Neutrophil (primary cell): ENCODE results near the gene GYS1.
"Not testable (repeated sequence)": the region's sequence is repeated elsewhere in the genome, so short reads cannot be mapped to it uniquely, and the experiment has no call there.

Source experiments
- H3K27ac ChIP-seq: fragments of 200-600 bp; sonication (generic); 2 replicates; pipeline ENCODE4 v1.5.1; 2016; ENCODE audit warnings: mild to moderate bottlenecking, moderate library complexity
- H3K27me3 ChIP-seq: fragments of 200-600 bp; sonication (generic); 2 replicates; pipeline ENCODE4 v1.6.0; 2016; ENCODE audit warnings: mild to moderate bottlenecking
- H3K36me3 ChIP-seq: fragments of 200-600 bp; sonication (generic); 2 replicates; pipeline ENCODE4 v1.5.1; 2017
- H3K4me1 ChIP-seq, 2 experiments: fragments of 200-600 bp in 1 of 2; sonication (generic) in 1 of 2; 1 replicate in 1 of 2; 2 replicates in 1 of 2; pipeline versions ENCODE4 v1.5.1 to v1.6.1; 2013 to 2016; ENCODE audit warnings: low read depth in 1 of 2, low read length in 1 of 2, mild to moderate bottlenecking in 1 of 2, moderate library complexity in 1 of 2; ENCODE audit not compliant: control insufficient read depth in 1 of 2, insufficient read depth in 1 of 2
- H3K4me3 ChIP-seq, 2 experiments: fragments of 200-600 bp in 1 of 2; sonication (generic) in 1 of 2; 1 replicate in 1 of 2; 2 replicates in 1 of 2; pipeline ENCODE4 v1.5.1; 2013 to 2016; ENCODE audit warnings: low read depth in 1 of 2, low read length in 1 of 2, mild to moderate bottlenecking in 1 of 2, moderate library complexity in 1 of 2
- H3K9me3 ChIP-seq: fragments of 200-600 bp; sonication (generic); 2 replicates; pipeline ENCODE4 v1.5.1; 2016
- TF ChIP-seq, protein P1 (sequence below): fragments of 200-600 bp; sonication (generic); IDR thresholded peaks from 2 replicates; pipeline ENCODE4 v1.5.1; 2016; ENCODE audit warnings: antibody characterized with exemption

GYS1 gene

DNA sequence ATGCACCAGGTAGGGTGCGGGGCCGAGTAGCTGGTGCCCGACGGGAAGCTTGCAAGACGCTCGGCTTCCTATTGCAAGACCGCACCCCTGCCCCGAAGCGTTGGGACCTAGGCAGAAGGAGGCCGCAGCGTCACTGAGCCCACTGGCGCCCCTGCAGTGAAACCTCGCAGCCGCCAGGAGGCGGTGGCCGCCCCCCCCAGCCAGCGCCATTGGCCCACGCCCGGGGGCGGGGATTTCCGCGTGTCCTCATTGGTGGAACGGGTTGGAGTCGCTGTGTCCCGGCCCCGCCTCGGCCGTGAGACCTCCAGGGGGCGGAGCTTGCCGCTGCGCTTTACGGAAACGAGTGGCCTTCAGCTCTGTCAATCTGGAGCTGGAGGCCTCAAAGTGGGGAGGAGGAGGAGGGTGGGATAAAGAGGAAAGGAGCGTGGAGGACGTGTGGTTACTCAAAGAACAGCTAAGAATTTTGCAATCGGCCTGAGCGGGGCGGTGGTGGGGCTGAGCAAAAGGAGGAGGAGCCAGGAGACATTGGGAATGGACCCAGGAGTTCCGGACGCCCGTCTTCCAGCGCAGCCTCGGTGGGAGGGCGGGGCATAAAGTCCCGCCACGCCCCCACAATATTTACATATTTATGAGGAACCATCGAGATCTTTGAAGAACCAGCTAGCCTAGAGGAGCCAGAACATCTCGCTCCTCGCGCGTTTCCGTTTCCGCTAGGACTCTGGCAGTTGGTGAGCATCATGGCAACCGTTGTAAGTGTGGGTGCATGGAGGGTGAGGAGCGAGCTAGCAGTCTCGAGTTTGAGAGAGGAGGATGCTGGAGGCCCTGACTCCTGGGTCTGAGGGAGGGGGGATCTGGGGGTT is at the start of gene GYS1, which contains the start of gene RUVBL2:
Gene GYS1, minus strand, starts transcription at position 135 of the 860 bp plus-strand sequence. CDS start 197 bp downstream, outside the sequence.
Gene RUVBL2, plus strand, starts transcription at position 713 of the 860 bp plus-strand sequence. Its CDS starts 25 bp downstream, at position 738.
- peak within 1 kb of the TSS; percentile 77 to 81 for H3K4me3 ChIP-seq
- TF ChIP-seq, protein P1, sequence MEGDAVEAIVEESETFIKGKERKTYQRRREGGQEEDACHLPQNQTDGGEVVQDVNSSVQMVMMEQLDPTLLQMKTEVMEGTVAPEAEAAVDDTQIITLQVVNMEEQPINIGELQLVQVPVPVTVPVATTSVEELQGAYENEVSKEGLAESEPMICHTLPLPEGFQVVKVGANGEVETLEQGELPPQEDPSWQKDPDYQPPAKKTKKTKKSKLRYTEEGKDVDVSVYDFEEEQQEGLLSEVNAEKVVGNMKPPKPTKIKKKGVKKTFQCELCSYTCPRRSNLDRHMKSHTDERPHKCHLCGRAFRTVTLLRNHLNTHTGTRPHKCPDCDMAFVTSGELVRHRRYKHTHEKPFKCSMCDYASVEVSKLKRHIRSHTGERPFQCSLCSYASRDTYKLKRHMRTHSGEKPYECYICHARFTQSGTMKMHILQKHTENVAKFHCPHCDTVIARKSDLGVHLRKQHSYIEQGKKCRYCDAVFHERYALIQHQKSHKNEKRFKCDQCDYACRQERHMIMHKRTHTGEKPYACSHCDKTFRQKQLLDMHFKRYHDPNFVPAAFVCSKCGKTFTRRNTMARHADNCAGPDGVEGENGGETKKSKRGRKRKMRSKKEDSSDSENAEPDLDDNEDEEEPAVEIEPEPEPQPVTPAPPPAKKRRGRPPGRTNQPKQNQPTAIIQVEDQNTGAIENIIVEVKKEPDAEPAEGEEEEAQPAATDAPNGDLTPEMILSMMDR: peak; percentile 100
- H3K36me3 ChIP-seq: peaks cover 25% of the 10 kb centered on the region
- H3K4me1 ChIP-seq: peaks cover 39 to 40% of the 10 kb centered on the region in 2 experiments
- H3K27ac ChIP-seq: peak within 1 kb of the TSS; percentile 90
- no peaks in the 10 kb centered on the region for H3K9me3 ChIP-seq
- no peaks in the 10 kb centered on the region for H3K27me3 ChIP-seq

DNA sequence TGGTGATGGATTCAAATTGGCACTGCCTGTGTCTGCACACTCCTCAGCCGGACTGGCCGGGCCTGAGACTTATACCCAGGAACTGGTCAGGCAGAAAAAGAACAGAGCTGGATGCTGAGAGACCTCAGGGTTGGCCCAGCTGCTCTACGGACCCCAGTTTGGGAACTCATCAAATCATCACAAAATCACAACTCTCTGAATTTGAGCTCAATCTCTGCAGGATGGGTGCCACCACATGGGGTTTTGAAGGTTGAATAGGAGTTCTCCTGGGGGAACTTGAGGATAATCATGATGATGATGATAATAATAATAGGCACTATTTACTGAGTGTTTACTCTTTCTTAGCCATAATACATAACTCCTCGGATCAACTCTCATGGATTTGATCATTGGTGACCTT is 49.6 kb upstream of the GYS1 start:
- not testable (repeated sequence) for H3K4me1 ChIP-seq, H3K27ac ChIP-seq, H3K36me3 ChIP-seq, H3K9me3 ChIP-seq, H3K4me3 ChIP-seq, H3K27me3 ChIP-seq

DNA sequence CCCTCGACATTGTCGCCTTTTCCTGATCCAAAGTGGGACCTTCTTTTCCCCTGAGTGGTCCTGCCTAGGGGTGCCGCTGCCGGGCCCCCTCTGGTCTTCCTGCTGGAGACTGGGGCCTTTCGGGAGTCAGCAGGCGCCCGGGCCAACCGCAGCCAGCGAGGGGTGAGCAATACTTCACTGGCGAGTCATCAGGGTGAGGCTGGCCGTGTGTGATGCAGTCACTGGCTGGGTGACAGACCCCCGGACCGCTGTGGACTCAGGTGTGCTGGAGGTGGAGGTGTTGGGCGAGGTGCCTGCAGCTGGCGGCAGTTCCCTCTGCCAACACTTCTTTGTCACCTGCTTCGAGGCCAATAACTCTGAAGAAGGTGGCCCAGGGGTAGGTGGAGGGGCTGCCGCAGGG is 49.1 kb upstream of the GYS1 start:
- no peaks in the 10 kb centered on the region for H3K9me3 ChIP-seq
- no peaks in the 10 kb centered on the region for H3K4me1 ChIP-seq
- H3K27ac ChIP-seq: no peak overlapping the region
- no peaks in the 10 kb centered on the region for H3K36me3 ChIP-seq
- no peaks in the 10 kb centered on the region for H3K27me3 ChIP-seq
- TF ChIP-seq, protein P1: no peak
- H3K4me3 ChIP-seq: no peak overlapping the region

DNA sequence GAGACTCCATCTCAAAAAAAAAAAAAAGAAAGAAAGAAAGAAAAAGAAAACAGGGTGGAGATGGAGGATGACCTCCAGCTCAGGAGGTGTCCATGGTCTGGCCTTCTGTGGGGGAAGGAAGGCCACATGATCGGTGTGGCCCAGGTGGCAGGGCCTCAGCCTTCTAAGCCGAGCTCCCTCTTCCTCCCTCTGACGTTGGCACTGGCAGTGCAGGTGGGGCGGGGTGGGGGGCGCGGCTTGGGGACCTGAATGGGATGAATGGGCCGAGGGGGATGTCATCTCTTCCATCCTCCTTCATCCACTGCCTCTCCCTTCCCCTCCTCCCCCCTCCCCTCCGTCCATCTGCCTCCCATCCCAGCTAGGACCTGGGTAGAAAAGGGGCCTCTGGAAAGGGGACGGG is 46.6 kb upstream of the GYS1 start:
- H3K27ac ChIP-seq, H3K9me3 ChIP-seq, H3K36me3 ChIP-seq, H3K4me1 ChIP-seq, H3K27me3 ChIP-seq, H3K4me3 ChIP-seq: not testable (repeated sequence)

DNA sequence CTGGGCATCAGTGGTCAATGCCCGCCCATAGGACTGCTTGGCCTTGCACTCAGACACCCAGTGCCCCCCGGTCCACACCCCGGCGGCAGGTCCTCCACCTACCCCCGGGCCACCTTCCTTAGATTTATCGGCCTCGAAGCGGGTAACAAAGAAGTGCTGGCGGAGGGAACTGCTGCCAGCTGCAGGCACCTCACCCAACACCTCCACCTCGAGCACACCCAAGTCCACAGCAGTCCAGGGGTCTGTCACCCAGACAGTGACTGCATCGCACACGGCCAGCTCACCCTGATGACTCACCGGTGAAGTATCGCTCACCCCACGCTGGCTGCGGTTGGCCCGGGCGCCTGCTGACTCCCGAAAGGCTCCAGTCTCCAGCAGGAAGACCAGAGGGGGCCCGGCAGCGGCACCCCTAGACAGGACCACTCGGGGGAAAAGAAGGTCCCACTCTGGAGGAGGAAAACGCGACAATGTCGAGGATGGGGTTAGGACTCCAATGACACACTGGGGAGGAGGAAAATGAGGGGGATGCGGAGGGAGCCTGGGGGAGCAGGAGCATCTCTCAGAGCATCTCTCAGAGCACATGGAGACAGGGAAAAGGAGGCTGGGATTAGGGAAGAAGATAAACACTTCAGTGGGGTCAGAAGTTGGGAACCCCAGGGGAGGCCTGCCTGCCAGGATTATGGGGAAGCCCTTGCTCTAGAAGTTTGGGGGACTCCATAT is 45.6 kb upstream of the GYS1 start:
- not testable (repeated sequence) for H3K4me3 ChIP-seq, H3K36me3 ChIP-seq, H3K27ac ChIP-seq

DNA sequence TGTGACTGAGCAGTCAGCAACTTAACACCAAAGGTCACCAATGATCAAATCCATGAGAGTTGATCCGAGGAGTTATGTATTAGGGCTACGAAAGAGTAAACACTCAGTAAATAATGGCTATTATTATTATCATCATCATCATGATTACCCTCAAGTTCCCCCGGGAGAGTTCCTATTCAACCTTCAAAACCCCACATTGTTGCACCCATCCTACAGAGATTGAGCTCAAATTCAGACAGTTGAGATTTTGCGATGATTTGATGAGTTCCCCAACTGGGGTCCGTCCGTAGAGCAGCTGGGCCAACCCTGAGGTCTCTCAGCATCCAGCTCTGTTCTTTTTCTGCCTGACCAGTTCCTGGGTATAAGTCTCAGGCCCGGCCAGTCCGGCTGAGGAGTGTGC is 45.0 kb upstream of the GYS1 start:
- not testable (repeated sequence) for H3K27ac ChIP-seq, H3K4me3 ChIP-seq, H3K4me1 ChIP-seq, H3K36me3 ChIP-seq, H3K9me3 ChIP-seq, H3K27me3 ChIP-seq

More for the DNA sequence above, 45.6 kb upstream of the GYS1 start:
- not testable (repeated sequence) for H3K27me3 ChIP-seq, H3K4me1 ChIP-seq, H3K9me3 ChIP-seq

DNA sequence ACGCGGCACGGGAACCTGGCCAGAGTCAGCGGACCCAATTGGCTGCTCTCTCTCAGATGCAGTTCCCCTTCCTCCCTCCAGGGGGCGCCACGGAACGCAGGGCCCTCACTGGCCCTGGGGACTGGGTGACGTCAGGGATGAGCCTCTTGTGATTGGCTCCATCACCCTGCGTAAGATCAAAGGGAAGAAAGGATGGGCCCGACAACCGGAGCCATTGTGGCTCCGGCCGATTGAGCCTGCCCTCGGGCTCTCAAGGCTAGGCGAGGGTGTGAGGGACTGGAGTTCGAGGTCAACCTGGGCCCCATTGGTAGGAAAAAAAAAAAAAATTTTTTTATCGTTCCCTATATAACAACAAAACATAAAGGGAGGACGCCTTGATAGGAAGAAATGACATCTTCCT is 43.7 kb upstream of the GYS1 start, which contains the start of gene CGB1:
Gene CGB1, minus strand, starts transcription at position 81 of the 400 bp plus-strand sequence. CDS start 184 bp downstream, outside the sequence.
- H3K27me3 ChIP-seq, H3K4me3 ChIP-seq, H3K4me1 ChIP-seq, H3K9me3 ChIP-seq, H3K27ac ChIP-seq, H3K36me3 ChIP-seq: not testable (repeated sequence)

DNA sequence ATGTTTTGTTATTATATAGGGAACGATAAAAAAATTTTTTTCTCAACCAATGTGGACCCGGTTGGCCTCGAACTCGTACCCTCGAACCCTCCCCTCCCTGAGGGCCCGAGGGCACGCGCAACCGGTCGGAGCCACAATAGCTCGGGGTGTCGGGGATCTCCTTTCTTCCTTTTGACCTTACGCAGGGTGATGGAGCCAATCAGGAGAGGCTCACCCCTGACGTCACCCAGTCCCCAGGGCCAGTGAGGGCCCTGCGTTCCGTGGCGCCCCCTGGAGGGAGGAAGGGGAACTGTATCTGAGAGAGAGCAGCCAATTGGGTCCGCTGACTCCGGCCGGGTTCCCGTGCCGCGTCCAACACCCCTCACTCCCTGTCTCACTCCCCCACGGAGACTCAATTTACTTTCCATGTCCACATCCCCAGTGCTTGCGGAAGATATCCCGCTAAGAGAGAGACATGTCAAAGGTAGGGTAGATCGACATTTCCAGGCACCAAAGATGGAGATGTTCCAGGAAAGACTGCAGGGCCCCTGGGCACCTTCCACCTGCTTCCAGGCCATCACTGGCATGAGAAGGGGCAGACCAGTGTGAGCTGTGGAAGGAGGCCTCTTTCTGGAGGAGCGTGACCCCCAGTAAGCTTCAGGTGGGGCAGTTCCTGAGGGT is 38.7 kb upstream of the GYS1 start, which contains the start of gene CGB2:
Gene CGB2, plus strand, starts transcription at position 249 of the 660 bp plus-strand sequence. Its CDS starts 206 bp downstream, at position 455.
- not testable (repeated sequence) for H3K27ac ChIP-seq, H3K27me3 ChIP-seq, H3K36me3 ChIP-seq, H3K9me3 ChIP-seq, H3K4me3 ChIP-seq, H3K4me1 ChIP-seq

DNA sequence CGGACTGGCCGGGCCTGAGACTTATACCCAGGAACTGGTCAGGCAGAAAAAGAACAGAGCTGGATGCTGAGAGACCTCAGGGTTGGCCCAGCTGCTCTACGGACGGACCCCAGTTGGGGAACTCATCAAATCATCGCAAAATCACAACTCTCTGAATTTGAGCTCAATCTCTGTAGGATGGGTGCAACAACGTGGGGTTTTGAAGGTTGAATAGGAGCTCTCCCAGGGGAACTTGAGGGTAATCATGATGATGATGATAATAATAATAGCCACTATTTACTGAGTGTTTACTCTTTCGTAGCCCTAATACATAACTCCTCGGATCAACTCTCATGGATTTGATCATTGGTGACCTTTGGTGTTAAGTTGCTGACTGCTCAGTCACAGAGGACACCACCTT is 37.2 kb upstream of the GYS1 start:
- not testable (repeated sequence) for H3K4me3 ChIP-seq, H3K27ac ChIP-seq, H3K36me3 ChIP-seq, H3K9me3 ChIP-seq, H3K4me1 ChIP-seq, H3K27me3 ChIP-seq

DNA sequence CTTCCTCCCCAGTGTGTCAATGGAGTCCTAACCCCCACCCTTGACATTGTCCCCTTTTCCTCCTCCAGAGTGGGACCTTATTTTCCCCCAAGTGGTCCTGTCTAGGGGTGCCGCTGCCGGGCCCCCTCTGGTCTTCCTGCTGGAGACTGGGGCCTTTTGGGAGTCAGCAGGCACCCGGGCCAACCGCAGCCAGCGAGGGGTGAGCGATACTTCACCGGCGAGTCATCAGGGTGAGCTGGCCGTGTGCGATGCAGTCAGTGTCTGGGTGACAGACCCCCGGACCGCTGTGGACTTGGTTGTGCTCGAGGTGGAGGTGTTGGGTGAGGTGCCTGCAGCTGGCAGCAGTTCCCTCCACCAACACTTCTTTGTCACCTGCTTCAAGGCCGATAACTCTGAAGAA is 36.6 kb upstream of the GYS1 start:
- H3K4me3 ChIP-seq, H3K9me3 ChIP-seq, H3K36me3 ChIP-seq, H3K27me3 ChIP-seq, H3K4me1 ChIP-seq, H3K27ac ChIP-seq: not testable (repeated sequence)

DNA sequence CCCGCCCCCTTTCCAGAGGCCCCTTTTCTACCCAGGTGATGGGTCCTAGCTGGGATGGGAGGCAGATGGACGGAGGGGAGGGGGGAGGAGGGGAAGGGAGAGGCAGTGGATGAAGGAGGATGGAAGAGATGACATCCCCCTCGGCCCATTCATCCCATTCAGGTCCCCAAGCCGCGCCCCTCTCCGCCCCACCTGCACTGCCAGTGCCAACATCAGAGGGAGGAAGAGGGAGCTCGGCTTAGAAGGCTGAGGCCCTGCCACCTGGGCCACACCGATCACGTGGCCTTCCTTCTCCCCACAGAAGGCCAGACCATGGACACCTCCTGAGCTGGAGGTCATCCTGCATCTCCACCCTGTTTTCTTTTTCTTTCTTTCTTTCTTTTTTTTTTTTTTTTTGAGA is 35.6 kb upstream of the GYS1 start:
- H3K4me1 ChIP-seq, H3K27me3 ChIP-seq, H3K9me3 ChIP-seq, H3K27ac ChIP-seq, H3K4me3 ChIP-seq, H3K36me3 ChIP-seq: not testable (repeated sequence)
